Measurements from ENCODE around the gene IL12RB2. TPM values are rescaled to one million over a fixed set of nuclear protein-coding genes. Genes with fewer than 3 reads are reported as not detected.
"Not testable (repeated sequence)": the region's sequence is repeated elsewhere in the genome, so short reads cannot be mapped to it uniquely, and the experiment has no call there.

The IL12RB2 gene
- total RNA-seq, 1 experiment from 2014 or later, result 0.22 TPM

DNA sequence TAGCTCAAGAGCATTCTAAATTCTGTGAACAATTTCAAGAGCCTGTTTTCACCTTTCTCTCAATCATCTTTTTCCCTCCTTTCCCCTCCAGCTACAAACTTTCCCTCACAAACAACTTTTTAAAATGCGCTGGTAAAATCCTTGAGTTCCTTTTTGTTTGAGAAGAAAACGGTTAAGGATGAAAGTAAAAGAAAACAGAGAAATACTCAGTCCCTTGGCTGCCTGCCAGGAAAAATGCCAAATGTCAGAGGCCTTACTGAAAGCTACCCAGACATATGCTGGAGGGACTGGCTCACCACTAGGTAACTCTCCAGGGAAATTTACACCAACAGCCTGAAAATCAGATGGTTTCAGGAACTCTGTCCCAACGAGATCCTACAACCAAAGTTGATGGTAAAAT, 133.5 kb downstream of the IL12RB2 start:
- H2AFZ ChIP-seq (ENCODE audit: low read depth, low read length, poor library complexity, severe bottlenecking), result no peak overlapping the region
- no peak overlapping the region for H3K4me3 ChIP-seq (replicated peaks in 1 of 2; ENCODE audit: low read depth in 1 of 2, low read length in 2 of 2)
- no peaks in the 10 kb centered on the region for H3K9me2 ChIP-seq (ENCODE audit: insufficient read depth)
- no peak for TF ChIP-seq JUND (IDR thresholded peaks at IDR 0.05)
- TF ChIP-seq, protein P1, sequence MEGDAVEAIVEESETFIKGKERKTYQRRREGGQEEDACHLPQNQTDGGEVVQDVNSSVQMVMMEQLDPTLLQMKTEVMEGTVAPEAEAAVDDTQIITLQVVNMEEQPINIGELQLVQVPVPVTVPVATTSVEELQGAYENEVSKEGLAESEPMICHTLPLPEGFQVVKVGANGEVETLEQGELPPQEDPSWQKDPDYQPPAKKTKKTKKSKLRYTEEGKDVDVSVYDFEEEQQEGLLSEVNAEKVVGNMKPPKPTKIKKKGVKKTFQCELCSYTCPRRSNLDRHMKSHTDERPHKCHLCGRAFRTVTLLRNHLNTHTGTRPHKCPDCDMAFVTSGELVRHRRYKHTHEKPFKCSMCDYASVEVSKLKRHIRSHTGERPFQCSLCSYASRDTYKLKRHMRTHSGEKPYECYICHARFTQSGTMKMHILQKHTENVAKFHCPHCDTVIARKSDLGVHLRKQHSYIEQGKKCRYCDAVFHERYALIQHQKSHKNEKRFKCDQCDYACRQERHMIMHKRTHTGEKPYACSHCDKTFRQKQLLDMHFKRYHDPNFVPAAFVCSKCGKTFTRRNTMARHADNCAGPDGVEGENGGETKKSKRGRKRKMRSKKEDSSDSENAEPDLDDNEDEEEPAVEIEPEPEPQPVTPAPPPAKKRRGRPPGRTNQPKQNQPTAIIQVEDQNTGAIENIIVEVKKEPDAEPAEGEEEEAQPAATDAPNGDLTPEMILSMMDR (IDR thresholded peaks at IDR 0.05 in 2 of 3, conservative IDR thresholded peaks at IDR 0.05 in 1 of 3; ENCODE audit: borderline replicate concordance in 1 of 3, insufficient read depth in 1 of 3, low read depth in 2 of 3, low read length in 2 of 3), result no peak
- no peak for TF ChIP-seq EZH2 (IDR thresholded peaks at IDR 0.05)
- no peaks in the 10 kb centered on the region for H3K27me3 ChIP-seq (ENCODE audit: insufficient read depth, low read length)
- no peak for ATAC-seq
- intact Hi-C loops (cut with micrococcal nuclease), result no loop called here
- ChIA-PET CTCF (no interaction called here), RAD21 (ENCODE audit: low non-redundant PET in 1 of 2, low total read pairs in 2 of 2, uncharacterized antibody in 2 of 2, unreplicated experiment in 2 of 2) (no interaction called here), POLR2A (interaction anchor here (2.9 kb wide), 1 partner anchor 10 kb away, joined by 9 read pairs; the partner anchor contains the start of gene SERBP1)
- no peak overlapping the region for H3K4me2 ChIP-seq (ENCODE audit: low read length)
- H4K20me1 ChIP-seq (ENCODE audit: insufficient read depth), result no peaks in the 10 kb centered on the region
- H3K9me3 ChIP-seq (ENCODE audit: control insufficient read depth in 1 of 2, insufficient read depth in 1 of 2, low read depth in 1 of 2, low read length in 2 of 2), result no peaks in the 10 kb centered on the region
- H3K9ac ChIP-seq (ENCODE audit: low read length), result no peak overlapping the region
- H3K36me3 ChIP-seq (ENCODE audit: control insufficient read depth in 1 of 2, insufficient read depth in 2 of 2, low read length in 2 of 2), result no peaks in the 10 kb centered on the region
- H3K4me1 ChIP-seq (ENCODE audit: control insufficient read depth in 1 of 2, insufficient read depth in 2 of 2, low read length in 2 of 2), result 0 out of 4 replicates have a peak, but pooled peaks cover 0 to 3% of the 10 kb centered on the region in 2 experiments
- no peaks in the 10 kb centered on the region for H3K79me2 ChIP-seq (ENCODE audit: insufficient read depth, low read length)
- DNase-seq (ENCODE audit: low read depth, low spot score), result no peak
- BruUV-seq (replicated peaks), result no TSS peak
- H3K27ac ChIP-seq (ENCODE audit: low read depth, low read length), result no peak overlapping the region

DNA sequence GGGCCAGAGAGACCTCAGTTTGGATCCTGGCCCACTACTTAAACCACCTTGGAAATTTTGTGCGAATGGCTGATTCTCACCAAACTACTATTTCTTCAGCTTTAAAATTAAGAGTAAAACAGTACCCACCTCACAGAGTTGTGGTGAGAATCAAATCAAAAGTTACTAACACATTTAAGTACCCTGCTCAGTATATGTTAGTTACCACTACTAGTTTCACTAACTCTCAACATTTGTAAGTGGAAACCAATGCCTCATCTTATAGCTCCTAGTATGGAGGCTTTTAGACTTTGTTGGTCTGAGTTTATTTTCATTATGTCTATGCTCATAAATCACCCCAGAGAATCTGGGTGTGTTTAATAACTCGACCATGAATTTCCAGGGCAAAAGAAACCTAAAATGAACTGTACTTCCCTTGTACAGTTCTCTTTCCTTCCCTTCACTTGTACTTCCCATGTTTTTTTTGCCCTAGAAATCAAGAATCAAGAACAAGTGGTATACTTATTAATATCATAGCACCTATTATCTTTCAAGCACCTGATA, 134.1 kb downstream of the IL12RB2 start:
- Histone ChIP-seq H3K27me3 (ENCODE audit: insufficient read depth, low read length) (no peaks in the 10 kb centered on the region), H3K27ac (ENCODE audit: low read depth, low read length) (no peak overlapping the region), H3K4me2 (ENCODE audit: low read length) (no peak overlapping the region), H3K9me3 (ENCODE audit: control insufficient read depth in 1 of 2, insufficient read depth in 1 of 2, low read depth in 1 of 2, low read length in 2 of 2) (no peaks in the 10 kb centered on the region), H3K79me2 (ENCODE audit: insufficient read depth, low read length) (no peaks in the 10 kb centered on the region), H4K20me1 (ENCODE audit: insufficient read depth) (no peaks in the 10 kb centered on the region), H3K9me2 (ENCODE audit: insufficient read depth) (no peaks in the 10 kb centered on the region), H3K9ac (ENCODE audit: low read length) (no peak overlapping the region), H3K36me3 (ENCODE audit: control insufficient read depth in 1 of 2, insufficient read depth in 2 of 2, low read length in 2 of 2) (no peaks in the 10 kb centered on the region), H2AFZ (ENCODE audit: low read depth, low read length, poor library complexity, severe bottlenecking) (no peak overlapping the region), H3K4me3 (replicated peaks in 1 of 2; ENCODE audit: low read depth in 1 of 2, low read length in 2 of 2) (no peak overlapping the region), H3K4me1 (ENCODE audit: control insufficient read depth in 1 of 2, insufficient read depth in 2 of 2, low read length in 2 of 2) (0 out of 4 replicates have a peak, but pooled peaks cover 0 to 3% of the 10 kb centered on the region in 2 experiments)
- DNase-seq (ENCODE audit: low read depth, low spot score) (no peak), ATAC-seq (no peak)
- RAD21 ChIA-PET (ENCODE audit: low non-redundant PET in 1 of 2, low total read pairs in 2 of 2, uncharacterized antibody in 2 of 2, unreplicated experiment in 2 of 2), result no interaction called here
- POLR2A ChIA-PET, result interaction anchor here (2.9 kb wide), 1 partner anchor 11 kb away, joined by 9 read pairs; the partner anchor contains the start of gene SERBP1
- no peak for TF ChIP-seq EGR1 (IDR thresholded peaks at IDR 0.05; ENCODE audit: low read depth)
- intact Hi-C loops (cut with micrococcal nuclease), result no loop called here
- CTCF ChIA-PET, result no interaction called here
- no TSS peak for BruUV-seq (replicated peaks)

DNA sequence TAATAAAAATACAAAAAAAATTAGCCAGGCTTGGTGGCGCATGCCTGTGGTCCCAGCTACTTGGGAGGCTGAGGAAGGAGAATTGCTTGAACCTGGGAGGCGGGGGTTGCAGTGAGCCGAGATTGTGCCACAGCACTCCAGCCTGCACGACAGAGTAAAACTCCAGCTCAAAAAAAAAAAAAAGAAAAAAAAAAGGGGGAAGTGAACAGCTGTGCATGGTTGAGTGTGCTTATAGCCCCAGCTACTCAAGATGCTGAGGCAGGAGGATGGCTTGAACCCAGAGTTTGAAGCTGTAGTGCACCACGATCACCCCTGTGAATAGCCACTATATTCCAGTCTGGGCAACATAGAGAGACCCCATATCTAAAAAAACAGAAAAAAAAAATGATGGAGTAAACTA, 138.3 kb downstream of the IL12RB2 start:
- intact Hi-C loops (cut with micrococcal nuclease); H3K4me2 ChIP-seq (ENCODE audit: low read length); BruUV-seq (replicated peaks); ATAC-seq; CTCF ChIA-PET; DNase-seq (ENCODE audit: low read depth, low spot score); H3K9me3 ChIP-seq (ENCODE audit: control insufficient read depth in 1 of 2, insufficient read depth in 1 of 2, low read depth in 1 of 2, low read length in 2 of 2); H4K20me1 ChIP-seq (ENCODE audit: insufficient read depth); POLR2A ChIA-PET; H3K27me3 ChIP-seq (ENCODE audit: insufficient read depth, low read length); H3K4me3 ChIP-seq (replicated peaks in 1 of 2; ENCODE audit: low read depth in 1 of 2, low read length in 2 of 2); H3K79me2 ChIP-seq (ENCODE audit: insufficient read depth, low read length); H3K36me3 ChIP-seq (ENCODE audit: control insufficient read depth in 1 of 2, insufficient read depth in 2 of 2, low read length in 2 of 2); H3K4me1 ChIP-seq (ENCODE audit: control insufficient read depth in 1 of 2, insufficient read depth in 2 of 2, low read length in 2 of 2); H3K9ac ChIP-seq (ENCODE audit: low read length); H3K9me2 ChIP-seq (ENCODE audit: insufficient read depth); RAD21 ChIA-PET (ENCODE audit: low non-redundant PET in 1 of 2, low total read pairs in 2 of 2, uncharacterized antibody in 2 of 2, unreplicated experiment in 2 of 2); H3K27ac ChIP-seq (ENCODE audit: low read depth, low read length); H2AFZ ChIP-seq (ENCODE audit: low read depth, low read length, poor library complexity, severe bottlenecking): not testable (repeated sequence)
